ENCODE results near the gene NFS1.
A peak's percentile ranks its signal among the peaks of the same experiment; 100 is the strongest.

Gene NFS1

DNA sequence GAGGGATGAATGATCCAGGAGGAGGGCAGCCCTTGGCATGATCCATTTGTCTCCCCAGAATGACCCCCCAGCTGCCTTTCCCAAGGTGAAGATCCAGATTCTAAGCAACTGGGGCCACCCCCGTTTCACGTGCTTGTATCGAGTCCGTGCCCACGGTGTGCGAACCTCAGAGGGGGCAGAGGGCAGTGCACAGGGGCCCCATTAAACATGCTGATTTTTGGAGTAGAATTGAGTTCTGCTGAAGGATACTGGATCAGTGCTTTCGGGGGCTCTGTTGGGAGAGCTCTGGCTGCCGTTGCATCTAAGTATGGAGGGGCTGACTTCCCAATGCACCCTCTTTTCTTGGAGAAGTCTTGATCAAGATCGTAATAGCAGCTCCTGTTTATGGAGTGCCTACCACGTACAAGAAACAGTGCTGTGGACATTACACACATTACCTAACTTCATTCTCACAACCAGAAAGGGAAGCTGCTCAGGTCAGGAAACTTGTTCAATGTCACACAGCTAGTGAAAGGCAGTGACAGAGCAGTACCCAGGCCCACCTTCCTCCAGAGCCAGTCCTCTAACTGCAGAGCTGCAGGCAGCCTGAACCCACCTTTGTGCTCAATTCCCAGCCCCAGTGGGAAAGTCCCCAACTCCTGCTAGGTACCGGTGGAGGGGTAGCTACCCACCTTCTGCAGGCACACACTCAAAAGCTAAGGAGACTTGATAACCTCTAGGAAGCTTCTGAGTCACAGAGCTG lies 78.2 kb downstream of the NFS1 start:
- no peak for DNase-seq (ENCODE audit: low spot score)
- in situ Hi-C loops (cut with MboI; ENCODE audit: low sequenced_read_pairs, unreplicated experiment) = no loop called here
- TF ChIP-seq, protein P1, sequence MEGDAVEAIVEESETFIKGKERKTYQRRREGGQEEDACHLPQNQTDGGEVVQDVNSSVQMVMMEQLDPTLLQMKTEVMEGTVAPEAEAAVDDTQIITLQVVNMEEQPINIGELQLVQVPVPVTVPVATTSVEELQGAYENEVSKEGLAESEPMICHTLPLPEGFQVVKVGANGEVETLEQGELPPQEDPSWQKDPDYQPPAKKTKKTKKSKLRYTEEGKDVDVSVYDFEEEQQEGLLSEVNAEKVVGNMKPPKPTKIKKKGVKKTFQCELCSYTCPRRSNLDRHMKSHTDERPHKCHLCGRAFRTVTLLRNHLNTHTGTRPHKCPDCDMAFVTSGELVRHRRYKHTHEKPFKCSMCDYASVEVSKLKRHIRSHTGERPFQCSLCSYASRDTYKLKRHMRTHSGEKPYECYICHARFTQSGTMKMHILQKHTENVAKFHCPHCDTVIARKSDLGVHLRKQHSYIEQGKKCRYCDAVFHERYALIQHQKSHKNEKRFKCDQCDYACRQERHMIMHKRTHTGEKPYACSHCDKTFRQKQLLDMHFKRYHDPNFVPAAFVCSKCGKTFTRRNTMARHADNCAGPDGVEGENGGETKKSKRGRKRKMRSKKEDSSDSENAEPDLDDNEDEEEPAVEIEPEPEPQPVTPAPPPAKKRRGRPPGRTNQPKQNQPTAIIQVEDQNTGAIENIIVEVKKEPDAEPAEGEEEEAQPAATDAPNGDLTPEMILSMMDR (IDR thresholded peaks at IDR 0.05; ENCODE audit: borderline replicate concordance, control extremely low read depth, extremely low read depth, insufficient read depth, missing control alignments) = no peak

DNA sequence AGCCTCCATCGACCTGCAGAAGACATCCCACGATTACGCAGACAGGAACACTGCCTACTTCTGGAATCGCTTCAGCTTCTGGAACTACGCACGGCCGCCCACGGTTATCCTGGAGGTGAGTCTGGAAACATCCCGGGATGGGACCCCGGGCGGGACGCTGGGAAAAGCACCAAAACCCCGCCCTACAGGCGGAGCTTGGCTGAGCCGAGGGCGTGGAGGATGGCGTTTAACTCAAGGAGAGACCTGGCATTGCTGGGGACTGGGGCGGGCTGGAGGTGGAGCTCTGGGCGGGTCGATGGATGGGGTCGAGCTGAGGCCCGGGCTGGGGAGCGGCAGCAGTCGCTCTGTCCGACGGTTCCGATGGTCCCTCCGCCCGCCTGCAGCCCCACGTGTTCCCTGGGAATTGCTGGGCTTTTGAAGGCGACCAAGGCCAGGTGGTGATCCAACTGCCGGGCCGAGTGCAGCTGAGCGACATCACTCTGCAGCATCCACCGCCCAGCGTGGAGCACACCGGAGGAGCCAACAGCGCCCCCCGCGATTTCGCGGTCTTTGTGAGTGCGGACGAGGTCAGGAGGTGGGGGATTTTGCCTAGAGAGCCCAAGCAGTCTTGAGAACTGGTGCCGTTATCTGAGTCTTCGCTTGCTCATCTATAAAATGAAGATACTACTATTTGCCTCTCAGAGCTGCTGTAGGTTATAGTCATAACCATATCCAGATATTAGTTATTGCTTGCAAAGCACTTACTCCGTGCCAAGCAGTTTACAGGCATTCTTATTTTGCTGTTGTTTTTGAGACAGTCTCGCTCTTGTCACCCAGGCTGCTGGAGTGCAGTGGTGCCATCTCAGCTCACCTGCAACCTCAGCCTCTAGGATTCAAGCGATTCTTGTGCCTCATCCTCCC lies 79.7 kb downstream of the NFS1 start:
- in situ Hi-C loops (cut with MboI; ENCODE audit: low sequenced_read_pairs, unreplicated experiment) = no loop called here
- TF ChIP-seq, protein P1 (IDR thresholded peaks at IDR 0.05; ENCODE audit: borderline replicate concordance, control extremely low read depth, extremely low read depth, insufficient read depth, missing control alignments) = peak; percentile 75
- peak; percentile 85 for DNase-seq (ENCODE audit: low spot score)

DNA sequence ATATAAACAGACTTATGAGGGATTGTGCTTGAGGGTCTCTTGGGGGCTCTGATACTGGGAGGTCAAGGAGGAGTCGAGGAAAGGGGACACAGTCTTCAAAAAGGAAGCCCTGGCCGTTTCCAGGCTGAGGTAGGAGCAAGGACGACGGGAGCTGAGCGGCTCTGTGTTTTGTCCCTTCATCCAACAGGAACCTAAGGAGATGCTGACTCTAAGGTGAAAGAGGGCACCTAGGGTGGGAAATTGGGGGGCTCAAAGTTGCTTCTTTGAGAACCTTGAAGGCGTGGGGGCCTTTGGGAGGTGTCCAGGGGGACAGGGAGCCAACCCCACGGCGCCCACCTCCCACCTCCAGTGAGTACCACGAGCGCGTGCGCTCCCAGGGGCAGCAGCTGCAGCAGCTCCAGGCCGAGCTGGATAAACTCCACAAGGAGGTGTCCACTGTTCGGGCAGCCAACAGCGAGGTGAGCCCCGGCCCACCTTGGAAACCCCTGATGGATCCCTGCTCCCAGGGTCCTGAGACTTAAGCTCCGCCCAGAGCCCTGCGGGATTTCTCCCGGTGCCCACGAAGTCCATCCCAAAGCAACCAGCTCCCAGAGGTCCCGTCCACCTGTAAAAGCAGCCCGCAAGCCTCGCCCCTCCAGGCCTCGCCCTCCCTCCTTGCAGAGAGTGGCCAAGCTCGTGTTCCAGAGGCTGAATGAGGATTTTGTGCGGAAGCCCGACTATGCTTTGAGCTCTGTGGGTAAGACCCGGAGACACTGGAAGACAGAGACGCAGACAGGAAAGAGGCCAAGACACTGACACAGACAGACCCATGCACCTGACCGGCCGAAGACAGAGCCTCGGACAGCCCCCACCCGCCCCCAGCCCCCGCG lies 80.7 kb downstream of the NFS1 start:
- no peak for DNase-seq (ENCODE audit: low spot score)
- in situ Hi-C loops (cut with MboI; ENCODE audit: low sequenced_read_pairs, unreplicated experiment) = no loop called here
- TF ChIP-seq, protein P1 (IDR thresholded peaks at IDR 0.05; ENCODE audit: borderline replicate concordance, control extremely low read depth, extremely low read depth, insufficient read depth, missing control alignments) = no peak
